ENCODE measurements around the gene KIR3DL3.
"Not testable (repeated sequence)": the region's sequence is repeated elsewhere in the genome, so short reads cannot be mapped to it uniquely, and the experiment has no call there.

Gene KIR3DL3

DNA sequence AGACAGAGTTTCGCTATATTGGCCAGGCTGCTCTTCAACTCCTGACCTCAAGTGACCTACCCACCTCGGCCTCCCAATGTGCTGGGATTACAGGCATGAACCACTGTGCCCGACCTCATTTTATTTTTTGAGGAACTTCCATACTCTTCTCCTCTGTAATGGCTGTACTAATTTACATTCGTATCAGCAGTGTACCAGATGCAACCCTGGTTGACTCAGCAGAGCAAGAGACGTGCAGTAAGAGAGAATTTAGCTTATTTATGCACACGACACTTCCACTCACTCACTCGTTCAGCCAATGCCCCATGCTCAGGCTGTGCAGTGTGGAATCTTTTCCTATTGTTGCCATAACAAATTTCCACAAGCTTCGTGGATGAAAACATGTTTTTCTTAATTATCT lies 6.9 kb downstream of the KIR3DL3 start:
- DNase-seq (ENCODE audit: low spot score), result no peak

DNA sequence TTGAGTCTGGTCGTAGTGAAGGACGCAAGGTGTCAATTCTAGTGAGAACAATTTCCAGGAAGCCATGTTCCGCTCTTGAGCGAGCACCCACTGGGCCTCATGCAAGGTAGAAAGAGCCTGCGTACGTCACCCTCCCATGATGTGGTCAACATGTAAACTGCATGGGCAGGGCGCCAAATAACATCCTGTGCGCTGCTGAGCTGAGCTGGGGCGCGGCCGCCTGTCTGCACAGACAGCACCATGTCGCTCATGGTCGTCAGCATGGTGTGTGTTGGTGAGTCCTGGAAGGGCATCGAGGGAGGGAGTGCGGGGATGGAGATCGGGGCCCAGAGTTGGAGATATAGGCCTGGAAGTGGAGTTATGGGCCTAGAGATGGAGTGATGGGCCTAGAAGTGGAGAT lies 14.1 kb downstream of the KIR3DL3 start, which contains the start of gene KIR2DL3:
Gene KIR2DL3 (plus strand): TSS at position 208 of the 400 bp plus-strand sequence. CDS start 33 bp downstream, at position 241.
- not testable (repeated sequence) for DNase-seq (ENCODE audit: low spot score)

GRCh38 chr19:54738715-54739114 lies 14.5 kb downstream of the KIR3DL3 start:
- no peak for DNase-seq (ENCODE audit: low spot score)

DNA sequence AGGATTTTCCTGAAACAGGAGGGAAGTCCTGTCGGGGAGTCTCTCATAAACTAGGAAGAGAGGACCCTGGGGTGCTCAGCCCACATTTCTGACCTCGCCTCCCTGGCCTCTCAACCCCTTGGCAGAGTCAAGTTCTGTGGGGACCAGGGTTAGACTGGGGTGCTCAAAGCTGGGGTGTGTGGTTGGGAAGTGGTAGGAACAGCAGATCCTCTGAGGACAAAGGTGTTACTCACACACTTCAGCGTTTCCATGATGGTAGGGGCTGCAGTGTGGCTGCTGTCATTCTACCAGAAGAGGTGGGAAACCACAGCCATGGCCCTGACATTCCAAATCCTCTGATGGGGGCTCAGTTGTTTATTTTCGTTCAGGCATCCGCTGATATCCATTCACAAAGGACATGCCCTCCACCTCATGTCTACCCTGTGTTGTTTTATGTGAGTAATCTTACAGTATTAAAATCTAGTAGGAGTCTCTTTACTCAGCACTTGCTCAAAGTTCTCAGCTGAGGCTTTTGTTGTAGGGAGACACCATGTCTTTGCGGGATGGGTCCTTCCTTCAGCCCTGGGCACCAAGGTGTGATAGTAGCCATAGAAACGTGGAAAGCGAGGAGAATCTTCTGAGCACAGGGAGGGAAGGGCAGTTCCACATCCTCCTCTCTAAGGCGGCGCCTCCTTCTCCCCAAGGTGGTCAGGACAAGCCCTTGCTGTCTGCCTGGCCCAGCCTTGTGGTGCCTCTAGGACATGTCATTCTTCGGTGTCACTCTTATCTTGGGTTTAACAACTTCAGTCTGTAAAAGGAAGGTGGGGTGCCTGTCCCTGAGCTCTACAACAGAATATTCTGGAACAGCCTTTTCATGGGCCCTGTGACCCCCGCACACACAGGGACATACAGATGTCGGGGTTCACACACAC lies 15.6 kb downstream of the KIR3DL3 start:
- DNase-seq (ENCODE audit: low spot score), result no peak

DNA sequence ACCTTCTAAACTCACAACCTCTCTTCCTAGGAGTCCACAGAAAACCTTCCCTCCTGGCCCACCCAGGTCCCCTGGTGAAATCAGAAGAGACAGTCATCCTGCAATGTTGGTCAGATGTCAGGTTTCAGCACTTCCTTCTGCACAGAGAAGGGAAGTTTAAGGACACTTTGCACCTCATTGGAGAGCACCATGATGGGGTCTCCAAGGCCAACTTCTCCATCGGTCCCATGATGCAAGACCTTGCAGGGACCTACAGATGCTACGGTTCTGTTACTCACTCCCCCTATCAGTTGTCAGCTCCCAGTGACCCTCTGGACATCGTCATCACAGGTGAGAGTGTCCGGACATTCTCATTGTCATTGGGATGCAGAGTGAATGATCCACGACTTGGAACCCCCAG lies 17.7 kb downstream of the KIR3DL3 start:
- not testable (repeated sequence) for DNase-seq (ENCODE audit: low spot score)

- DNase-seq (ENCODE audit: low spot score), result not testable (repeated sequence)
Observed at GRCh38 chr19:54744080-54744479, 19.8 kb downstream of the KIR3DL3 start.

GRCh38 chr19:54747614-54748322 lies 23.5 kb downstream of the KIR3DL3 start:
- not testable (repeated sequence) for DNase-seq (ENCODE audit: low spot score)

DNA sequence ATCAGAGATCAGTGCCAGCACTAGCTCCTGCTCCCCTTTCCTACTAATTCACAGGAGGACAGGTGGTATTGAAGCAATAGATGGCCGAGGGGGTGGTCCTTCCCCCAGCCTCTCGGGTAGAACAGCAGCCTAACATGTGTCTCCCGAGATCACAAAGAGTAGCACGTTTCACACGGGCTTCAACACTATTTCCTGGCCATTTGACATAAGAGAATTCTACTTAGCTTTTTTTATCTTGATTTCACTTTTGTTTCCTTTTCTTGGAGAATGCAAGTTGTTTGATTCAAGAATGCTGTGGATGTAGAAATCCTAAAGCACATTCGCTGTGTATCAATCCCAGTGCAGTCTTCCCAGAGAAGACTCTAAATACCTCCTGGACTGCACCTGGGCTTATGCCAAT lies 26.0 kb downstream of the KIR3DL3 start:
- DNase-seq (ENCODE audit: low spot score), result not testable (repeated sequence)

DNA sequence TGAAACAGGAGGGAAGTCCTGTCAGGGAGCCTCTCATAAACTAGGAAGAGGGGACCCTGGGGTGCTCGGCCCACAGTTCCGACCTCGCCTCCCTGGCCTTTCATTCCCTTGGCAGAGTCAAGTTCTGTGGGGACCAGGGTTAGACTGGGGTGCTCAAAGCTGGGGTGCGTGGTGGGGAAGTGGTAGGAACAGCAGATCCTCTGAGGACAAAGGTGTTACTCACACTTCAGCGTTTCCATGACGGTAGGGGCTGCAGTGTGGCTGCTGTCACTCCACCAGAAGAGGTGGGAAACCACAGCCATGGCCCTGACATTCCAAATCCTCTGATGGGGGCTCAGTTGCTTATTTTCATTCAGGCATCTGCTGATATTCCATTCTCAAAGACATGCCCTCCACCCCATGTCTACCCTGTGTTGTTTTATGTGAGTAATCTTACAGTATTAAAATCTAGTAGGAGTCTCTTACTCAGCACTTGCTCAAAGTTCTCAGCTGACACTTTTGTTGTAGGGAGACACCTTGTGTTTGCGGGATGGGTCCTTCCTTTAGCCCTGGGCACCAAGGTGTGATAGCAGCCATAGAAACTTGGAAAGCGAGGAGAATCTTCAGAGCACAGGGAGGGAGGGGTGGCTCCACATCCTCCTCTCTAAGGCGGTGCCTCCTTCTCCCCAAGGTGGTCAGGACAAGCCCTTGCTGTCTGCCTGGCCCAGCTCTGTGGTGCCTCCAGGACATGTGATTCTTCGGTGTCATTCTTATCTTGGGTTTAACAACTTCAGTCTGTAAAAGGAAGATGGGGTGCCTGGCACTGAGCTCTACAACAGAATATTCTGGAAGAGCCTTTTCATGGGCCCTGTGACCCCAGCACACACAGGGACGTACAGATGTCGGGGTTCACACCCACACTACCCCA lies 32.2 kb downstream of the KIR3DL3 start:
- not testable (repeated sequence) for DNase-seq (ENCODE audit: low spot score)

- not testable (repeated sequence) for DNase-seq (ENCODE audit: low spot score)
Observed at GRCh38 chr19:54758577-54758976, 34.3 kb downstream of the KIR3DL3 start.

DNA sequence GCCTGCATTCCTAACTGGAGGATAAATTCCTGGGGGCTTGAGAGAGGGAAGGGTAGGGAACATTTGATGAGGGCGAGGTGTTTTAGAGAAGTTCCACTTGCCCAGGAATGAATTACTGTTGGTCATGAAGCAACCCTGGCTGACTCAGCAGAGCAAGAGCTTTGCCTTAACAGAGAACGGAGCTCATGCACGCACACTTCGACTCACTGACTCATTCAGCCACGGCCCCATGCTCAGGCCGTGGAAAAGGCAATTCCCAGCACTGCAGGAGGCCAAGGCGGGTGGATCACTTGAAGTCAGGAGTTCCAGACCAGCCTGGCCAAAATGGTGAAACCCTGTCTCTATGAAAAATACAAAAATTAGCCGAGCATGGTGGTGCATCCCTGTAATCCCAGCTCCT lies 40.0 kb downstream of the KIR3DL3 start:
- DNase-seq (ENCODE audit: low spot score), result not testable (repeated sequence)

DNA sequence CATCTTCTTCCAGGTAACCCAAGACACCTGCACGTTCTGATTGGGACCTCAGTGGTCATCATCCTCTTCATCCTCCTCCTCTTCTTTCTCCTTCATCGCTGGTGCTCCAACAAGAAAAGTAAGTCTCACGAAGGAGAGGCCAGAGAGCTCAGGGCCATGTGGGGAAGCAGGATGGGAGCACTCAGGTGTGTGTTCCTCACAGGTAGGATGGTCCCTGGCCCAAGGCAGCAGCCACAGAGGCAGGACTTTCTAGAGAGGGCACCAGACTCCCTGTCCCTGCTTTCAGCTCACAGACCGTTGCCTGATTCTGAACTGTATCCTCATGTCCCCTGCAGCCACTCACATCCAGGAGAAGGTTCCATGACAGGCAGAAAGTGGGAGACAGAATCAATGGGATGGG lies 42.2 kb downstream of the KIR3DL3 start:
- not testable (repeated sequence) for DNase-seq (ENCODE audit: low spot score)

- DNase-seq (ENCODE audit: low spot score), result not testable (repeated sequence)
Observed at GRCh38 chr19:54769646-54770045, 45.4 kb downstream of the KIR3DL3 start, which contains the start of gene KIR2DL1. Gene KIR2DL1, plus strand, starts transcription at chr19:54769793. Its CDS starts 58 bp downstream, at chr19:54769851.

- not testable (repeated sequence) for DNase-seq (ENCODE audit: low spot score)
Observed at GRCh38 chr19:54770511-54770910, 46.3 kb downstream of the KIR3DL3 start.

DNA sequence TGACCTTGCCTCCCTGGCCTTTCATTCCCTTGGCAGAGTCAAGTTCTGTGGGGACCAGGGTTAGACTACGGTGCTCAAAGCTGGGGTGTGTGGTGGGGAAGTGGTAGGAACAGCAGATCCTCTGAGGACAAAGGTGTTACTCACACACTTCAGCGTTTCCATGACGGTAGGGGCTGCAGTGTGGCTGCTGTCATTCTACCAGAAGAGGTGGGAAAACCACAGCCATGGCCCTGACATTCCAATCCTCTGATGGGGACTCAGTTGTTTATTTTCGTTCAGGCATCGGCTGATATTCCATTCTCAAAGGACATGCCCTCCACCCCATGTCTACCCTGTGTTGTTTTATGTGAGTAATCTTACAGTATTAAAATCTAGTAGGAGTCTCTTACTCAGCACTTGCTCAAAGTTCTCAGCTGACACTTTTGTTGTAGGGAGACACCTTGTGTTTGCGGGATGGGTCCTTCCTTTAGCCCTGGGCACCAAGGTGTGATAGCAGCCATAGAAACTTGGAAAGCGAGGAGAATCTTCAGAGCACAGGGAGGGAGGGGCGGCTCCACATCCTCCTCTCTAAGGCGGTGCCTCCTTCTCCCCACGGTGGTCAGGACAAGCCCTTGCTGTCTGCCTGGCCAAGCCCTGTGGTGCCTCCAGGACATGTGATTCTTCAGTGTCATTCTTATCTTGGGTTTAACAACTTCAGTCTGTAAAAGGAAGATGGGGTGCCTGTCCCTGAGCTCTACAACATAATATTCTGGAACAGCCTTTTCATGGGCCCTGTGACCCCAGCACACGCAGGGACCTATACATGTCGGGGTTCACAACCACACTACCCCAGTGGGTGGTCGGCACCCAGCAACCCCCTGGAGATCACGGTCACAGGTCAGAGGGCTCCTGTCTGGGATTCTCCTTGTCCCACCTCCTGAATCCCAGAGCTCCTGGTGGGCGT lies 47.0 kb downstream of the KIR3DL3 start:
- DNase-seq (ENCODE audit: low spot score), result not testable (repeated sequence)

DNA sequence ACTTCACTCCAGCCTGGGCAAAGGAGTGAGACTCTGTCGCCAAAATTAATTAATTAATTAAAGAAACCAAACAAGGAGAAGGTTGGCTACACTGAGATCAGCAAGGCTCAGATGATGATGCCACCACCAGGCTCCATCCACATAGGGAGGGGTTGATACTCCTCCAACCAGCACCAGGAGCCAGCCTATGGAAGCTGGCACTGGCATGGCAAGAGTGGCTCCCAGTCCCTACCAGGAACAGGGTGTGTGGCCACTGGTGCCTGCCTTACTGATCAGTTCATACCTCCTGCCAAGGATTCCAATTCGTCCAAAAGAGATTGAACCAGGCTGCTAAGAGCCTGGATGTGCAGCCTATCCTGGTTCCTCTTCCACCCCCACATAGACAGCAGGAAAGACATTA lies 48.4 kb downstream of the KIR3DL3 start:
- not testable (repeated sequence) for DNase-seq (ENCODE audit: low spot score)

DNA sequence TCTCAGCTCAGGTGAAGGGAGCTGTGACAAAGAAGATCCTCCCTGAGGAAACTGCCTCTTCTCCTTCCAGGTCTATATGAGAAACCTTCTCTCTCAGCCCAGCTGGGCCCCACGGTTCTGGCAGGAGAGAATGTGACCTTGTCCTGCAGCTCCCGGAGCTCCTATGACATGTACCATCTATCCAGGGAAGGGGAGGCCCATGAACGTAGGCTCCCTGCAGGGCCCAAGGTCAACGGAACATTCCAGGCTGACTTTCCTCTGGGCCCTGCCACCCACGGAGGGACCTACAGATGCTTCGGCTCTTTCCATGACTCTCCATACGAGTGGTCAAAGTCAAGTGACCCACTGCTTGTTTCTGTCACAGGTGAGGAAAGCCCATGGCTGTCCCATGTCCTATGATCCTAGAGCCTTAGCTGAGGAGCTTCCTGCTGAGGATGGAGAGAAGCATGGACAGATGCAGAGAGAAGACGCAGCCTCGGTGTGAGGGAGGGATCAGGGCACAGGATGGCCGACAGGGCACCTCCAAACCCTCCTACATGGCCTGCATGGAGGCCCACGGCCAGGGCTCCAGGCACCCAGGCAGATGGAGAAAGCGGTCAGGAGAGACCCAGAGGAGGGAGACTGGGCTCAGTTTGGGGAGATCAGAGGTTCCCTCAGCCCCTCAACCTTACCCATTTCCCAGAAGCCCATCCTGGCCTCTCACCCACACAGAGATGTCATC lies 51.0 kb downstream of the KIR3DL3 start:
- not testable (repeated sequence) for DNase-seq (ENCODE audit: low spot score)

DNA sequence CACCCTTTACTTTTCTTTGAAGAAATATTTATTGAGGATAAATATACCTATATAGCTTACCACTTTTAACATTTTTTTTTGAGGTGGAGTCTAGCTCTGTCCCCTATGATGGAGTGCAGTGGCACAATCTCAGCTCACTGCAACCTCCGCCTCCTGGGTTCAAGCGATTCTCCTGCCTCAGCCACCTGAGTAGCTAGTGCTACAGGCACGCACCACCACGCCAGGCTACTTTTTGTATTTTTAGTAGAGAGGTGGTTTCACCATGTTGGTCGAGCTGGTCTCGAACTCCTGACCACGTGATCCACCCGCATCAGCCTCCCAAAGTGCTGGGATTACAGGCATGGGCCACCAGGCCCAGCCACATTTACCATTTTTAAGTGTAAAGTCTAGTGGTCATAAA lies 51.6 kb downstream of the KIR3DL3 start:
- DNase-seq (ENCODE audit: low spot score), result not testable (repeated sequence)

DNA sequence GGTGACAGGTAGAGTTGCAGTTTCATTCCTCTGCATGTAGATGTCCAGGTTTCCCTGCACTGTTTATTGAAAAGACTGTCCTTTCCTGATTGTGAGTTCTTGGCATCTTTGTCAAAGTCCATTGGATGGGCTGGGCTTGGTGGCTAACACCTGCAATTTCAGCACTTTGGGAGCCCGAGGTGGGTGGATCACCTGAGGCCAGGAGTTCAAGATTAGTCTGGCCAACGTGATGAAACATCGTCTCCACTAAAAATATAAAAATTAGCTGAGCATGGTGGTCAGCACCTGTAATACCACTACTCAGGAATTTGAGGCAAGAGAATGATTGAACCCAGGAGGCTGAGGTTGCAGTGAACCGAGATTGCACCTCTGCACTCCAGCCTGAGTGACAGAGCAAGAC lies 53.6 kb downstream of the KIR3DL3 start:
- not testable (repeated sequence) for DNase-seq (ENCODE audit: low spot score)

DNA sequence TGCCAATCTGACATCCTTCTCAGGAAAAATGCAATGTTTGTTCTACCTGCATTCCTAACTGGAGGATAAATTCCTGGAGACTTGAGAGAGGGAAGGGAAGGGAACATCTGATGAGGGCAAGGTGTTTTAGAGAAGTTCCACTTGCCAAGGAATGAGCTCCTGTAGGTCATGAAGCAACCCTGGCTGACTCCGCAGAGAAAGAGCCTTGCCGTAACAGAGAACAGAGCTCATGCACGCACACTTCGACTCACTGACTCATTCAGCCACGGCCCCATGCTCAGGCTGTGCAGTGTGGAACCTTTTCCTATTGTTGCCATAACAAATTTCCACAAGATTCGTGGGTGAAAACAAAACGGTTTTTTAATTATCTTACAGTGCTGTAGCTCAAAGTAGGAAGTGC lies 54.7 kb downstream of the KIR3DL3 start:
- DNase-seq (ENCODE audit: low spot score), result not testable (repeated sequence)

Data from AG08395 (cell line).